ENCODE data around the gene ATP8A2. TPM values are rescaled to one million over a fixed set of nuclear protein-coding genes. Genes with fewer than 3 reads are reported as not detected.

ATP8A2 gene
- total RNA-seq, 1 donor from 2014 or later = 1.3 TPM

- no peaks in the 10 kb centered on the region for H3K36me3 ChIP-seq (ENCODE audit: insufficient read depth, low read length)
- DNase-seq (ENCODE audit: low read depth) (no peak), FAIRE-seq (no peak)
- no peak overlapping the region for H3K27ac ChIP-seq (ENCODE audit: low read depth, low read length)
- H3K9me3 Mint-ChIP-seq (ENCODE audit: unreplicated experiment) = peaks cover 2% of the 10 kb centered on the region
- no peaks in the 10 kb centered on the region for H3K27me3 ChIP-seq (ENCODE audit: insufficient read depth, low read length)
- no peak overlapping the region for H3K4me3 Mint-ChIP-seq (ENCODE audit: unreplicated experiment)
- no peak overlapping the region for H2AFZ ChIP-seq (ENCODE audit: low read depth, low read length)
- peaks cover 15% of the 10 kb centered on the region for H3K4me1 ChIP-seq (ENCODE audit: insufficient read depth, low read length)
- no peaks in the 10 kb centered on the region for H3K36me3 Mint-ChIP-seq (ENCODE audit: low read depth, unreplicated experiment)
- H3K4me2 ChIP-seq (ENCODE audit: low read length) = no peak overlapping the region
- no peaks in the 10 kb centered on the region for H4K20me1 ChIP-seq (ENCODE audit: insufficient read depth, low read length)
- H3K27me3 Mint-ChIP-seq (ENCODE audit: low read depth, unreplicated experiment) = no peaks in the 10 kb centered on the region
- TF ChIP-seq EZH2 (IDR thresholded peaks at IDR 0.05; ENCODE audit: insufficient read depth, low read length) = no peak
- no peak for TF ChIP-seq CTCF (IDR thresholded peaks at IDR 0.05; ENCODE audit: insufficient read depth, low read depth, low read length)
- H3K27ac Mint-ChIP-seq (ENCODE audit: unreplicated experiment) = no peak overlapping the region
- H3K4me1 Mint-ChIP-seq (ENCODE audit: low read depth, unreplicated experiment) = peaks cover 19% of the 10 kb centered on the region
- no peaks in the 10 kb centered on the region for H3K79me2 ChIP-seq (ENCODE audit: insufficient read depth, low read length)
- H3K9ac ChIP-seq (ENCODE audit: low read length) = no peak overlapping the region
- no peaks in the 10 kb centered on the region for H3K9me3 ChIP-seq (ENCODE audit: insufficient read depth, low read depth, low read length)
- H3K4me3 ChIP-seq (ENCODE audit: insufficient read depth, low read depth, low read length) = no peak overlapping the region
Measured at GRCh38 chr13:25739376-25739775, 367.6 kb downstream of the ATP8A2 start.

- H3K27ac Mint-ChIP-seq (ENCODE audit: unreplicated experiment) = no peak overlapping the region
- H3K4me3 Mint-ChIP-seq (ENCODE audit: unreplicated experiment) = no peak overlapping the region
- no peak overlapping the region for H3K4me3 ChIP-seq (ENCODE audit: insufficient read depth, low read depth, low read length)
- H3K4me1 Mint-ChIP-seq (ENCODE audit: low read depth, unreplicated experiment) = peaks cover 19% of the 10 kb centered on the region
- H3K4me2 ChIP-seq (ENCODE audit: low read length) = no peak overlapping the region
- H3K27ac ChIP-seq (ENCODE audit: low read depth, low read length) = no peak overlapping the region
- no peak overlapping the region for H3K9ac ChIP-seq (ENCODE audit: low read length)
- FAIRE-seq = no peak
- no peaks in the 10 kb centered on the region for H3K79me2 ChIP-seq (ENCODE audit: insufficient read depth, low read length)
- no peaks in the 10 kb centered on the region for H3K36me3 ChIP-seq (ENCODE audit: insufficient read depth, low read length)
- H3K27me3 Mint-ChIP-seq (ENCODE audit: low read depth, unreplicated experiment) = no peaks in the 10 kb centered on the region
- H3K4me1 ChIP-seq (ENCODE audit: insufficient read depth, low read length) = peaks cover 15% of the 10 kb centered on the region
- no peaks in the 10 kb centered on the region for H3K36me3 Mint-ChIP-seq (ENCODE audit: low read depth, unreplicated experiment)
- no peaks in the 10 kb centered on the region for H3K9me3 ChIP-seq (ENCODE audit: insufficient read depth, low read depth, low read length)
- no peaks in the 10 kb centered on the region for H4K20me1 ChIP-seq (ENCODE audit: insufficient read depth, low read length)
- H2AFZ ChIP-seq (ENCODE audit: low read depth, low read length) = no peak overlapping the region
- TF ChIP-seq CTCF (IDR thresholded peaks at IDR 0.05; ENCODE audit: insufficient read depth, low read depth, low read length) (no peak), EZH2 (IDR thresholded peaks at IDR 0.05; ENCODE audit: insufficient read depth, low read length) (no peak)
- H3K9me3 Mint-ChIP-seq (ENCODE audit: unreplicated experiment) = peaks cover 2% of the 10 kb centered on the region
- H3K27me3 ChIP-seq (ENCODE audit: insufficient read depth, low read length) = no peaks in the 10 kb centered on the region
- no peak for DNase-seq (ENCODE audit: low read depth)
Measured at GRCh38 chr13:25741796-25742195, 370.0 kb downstream of the ATP8A2 start.

- no peak for DNase-seq (ENCODE audit: low read depth)
- no peaks in the 10 kb centered on the region for H3K27me3 ChIP-seq (ENCODE audit: insufficient read depth, low read length)
- TF ChIP-seq EZH2 (IDR thresholded peaks at IDR 0.05; ENCODE audit: insufficient read depth, low read length) (no peak), CTCF (IDR thresholded peaks at IDR 0.05; ENCODE audit: insufficient read depth, low read depth, low read length) (no peak)
- H3K27ac Mint-ChIP-seq (ENCODE audit: unreplicated experiment) = no peak overlapping the region
- H3K4me1 Mint-ChIP-seq (ENCODE audit: low read depth, unreplicated experiment) = peaks cover 18% of the 10 kb centered on the region
- no peaks in the 10 kb centered on the region for H3K36me3 ChIP-seq (ENCODE audit: insufficient read depth, low read length)
- peaks cover 15% of the 10 kb centered on the region for H3K4me1 ChIP-seq (ENCODE audit: insufficient read depth, low read length)
- no peak overlapping the region for H2AFZ ChIP-seq (ENCODE audit: low read depth, low read length)
- FAIRE-seq = no peak
- H4K20me1 ChIP-seq (ENCODE audit: insufficient read depth, low read length) = no peaks in the 10 kb centered on the region
- H3K9me3 Mint-ChIP-seq (ENCODE audit: unreplicated experiment) = peaks cover 2% of the 10 kb centered on the region
- H3K79me2 ChIP-seq (ENCODE audit: insufficient read depth, low read length) = no peaks in the 10 kb centered on the region
- no peak overlapping the region for H3K4me2 ChIP-seq (ENCODE audit: low read length)
- H3K9me3 ChIP-seq (ENCODE audit: insufficient read depth, low read depth, low read length) = no peaks in the 10 kb centered on the region
- no peak overlapping the region for H3K27ac ChIP-seq (ENCODE audit: low read depth, low read length)
- H3K4me3 Mint-ChIP-seq (ENCODE audit: unreplicated experiment) = no peak overlapping the region
- H3K9ac ChIP-seq (ENCODE audit: low read length) = no peak overlapping the region
- no peaks in the 10 kb centered on the region for H3K27me3 Mint-ChIP-seq (ENCODE audit: low read depth, unreplicated experiment)
- no peak overlapping the region for H3K4me3 ChIP-seq (ENCODE audit: insufficient read depth, low read depth, low read length)
- no peaks in the 10 kb centered on the region for H3K36me3 Mint-ChIP-seq (ENCODE audit: low read depth, unreplicated experiment)
Measured at GRCh38 chr13:25742220-25742619, 370.4 kb downstream of the ATP8A2 start.

All from astrocyte (in vitro differentiated cells and primary cell).